Gastroesophageal sphincter (tissue), 4 donors: ENCODE results near the gene IFI16. TPM values are rescaled to one million over a fixed set of nuclear protein-coding genes. Genes with fewer than 3 reads are reported as not detected.

Experiments used
- ATAC-seq: fragments of 150-250 bp; one replicate; pipeline ENCODE4 v1.9.1; 2016; ENCODE audit warnings: mild to moderate bottlenecking, moderate library complexity
- H3K27ac ChIP-seq, 4 donors: fragments of 200-600 bp; sonication (generic) in 3 of 4; 1 replicate in 3 of 4; 2 replicates in 1 of 4; pipeline ENCODE4 v1.5.1; 2016 to 2019
- H3K27me3 ChIP-seq: fragments of 200-600 bp; sonication (generic); one replicate; pipeline ENCODE4 v1.5.1; 2019
- H3K36me3 ChIP-seq, 2 donors: fragments of 200-600 bp; sonication (generic); one replicate each; pipeline ENCODE4 v1.5.1; 2019; ENCODE audit warnings: control low read depth in 1 of 2
- H3K4me1 ChIP-seq, 3 donors: fragments of 200-600 bp; sonication (generic); 1 replicate in 2 of 3; 2 replicates in 1 of 3; pipeline ENCODE4 v1.5.1; 2016 to 2019; ENCODE audit warnings: control low read depth in 2 of 3
- H3K4me3 ChIP-seq, 2 donors: fragments of 200-600 bp; sonication (generic); one replicate each; pipeline ENCODE4 v1.5.1; 2019; ENCODE audit warnings: mild to moderate bottlenecking in 1 of 2, moderate library complexity in 1 of 2
- H3K9me3 ChIP-seq, 3 donors: fragments of 200-600 bp; sonication (generic); one replicate each; pipeline ENCODE4 v1.5.1; 2017 to 2019; ENCODE audit warnings: control low read depth in 2 of 3
- EP300 ChIP-seq: sonication (generic); formaldehyde crosslinking; IDR thresholded peaks from one replicate; pipeline ENCODE4 v1.6.1; 2017; ENCODE audit warnings: antibody characterized with exemption, mild to moderate bottlenecking
- POLR2A ChIP-seq, 2 donors: fragments of 450-650 bp; IDR thresholded peaks; one replicate each; pipeline ENCODE4 v1.6.1; 2017; ENCODE audit warnings: antibody characterized with exemption in 2 of 2, mild to moderate bottlenecking in 2 of 2, moderate library complexity in 1 of 2
- POLR2AphosphoS5 ChIP-seq: sonication (generic); formaldehyde crosslinking; IDR thresholded peaks from one replicate; pipeline ENCODE4 v1.6.1; 2017; ENCODE audit warnings: antibody characterized with exemption
- WGBS, 2 donors: methylation state at CpG; one replicate each; pipeline ENCODE4 v1.1.5; 2018; ENCODE audit warnings: low coverage in 1 of 2; 5-methylcytosine and 5-hydroxymethylcytosine counted together
- total RNA-seq, 4 donors: library from RNA; depleted of rRNA; stranded (reverse); fragments of >200 nt; gene quantifications; one replicate each; pipeline ENCODE4 v1.1.0, GENCODE V29; 2016
- TF ChIP-seq, protein P1 (sequence below), 4 experiments: fragments of 200-600 bp in 2 of 4; fragments of 450-650 bp in 2 of 4; sonication (generic) in 1 of 4; IDR thresholded peaks; one replicate each; pipeline ENCODE4 v1.5.1; 2017 to 2019; ENCODE audit warnings: antibody characterized with exemption in 4 of 4, mild to moderate bottlenecking in 2 of 4, moderate library complexity in 2 of 4

The IFI16 gene
- total RNA-seq, 4 donors from 2014 or later, result 25.2 to 73.4 (median 47.5) TPM

DNA sequence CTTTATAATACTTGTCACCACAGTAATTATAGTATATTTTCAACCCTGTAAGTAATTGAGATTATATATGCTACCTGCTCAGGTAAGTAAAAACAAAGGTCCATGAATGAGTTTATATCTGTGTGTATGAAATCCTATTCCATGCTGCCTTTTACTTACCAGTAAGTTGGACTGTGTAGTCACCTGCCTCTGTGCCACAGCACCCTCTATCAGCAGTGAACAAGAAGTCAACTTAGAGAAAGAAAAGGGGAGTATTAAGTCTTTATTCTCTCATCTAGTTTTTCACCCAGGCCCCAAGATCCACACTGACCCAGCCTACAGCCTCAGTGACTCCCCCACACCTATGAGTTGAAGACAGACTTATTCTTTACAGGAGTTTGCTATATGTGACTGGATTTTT is 36.9 kb upstream of the IFI16 start:
- no peak overlapping the region for H3K4me3 ChIP-seq
- H3K9me3 ChIP-seq, result no peaks in the 10 kb centered on the region
- no peak for TF ChIP-seq POLR2AphosphoS5
- no peak for TF ChIP-seq EP300
- TF ChIP-seq, protein P1, sequence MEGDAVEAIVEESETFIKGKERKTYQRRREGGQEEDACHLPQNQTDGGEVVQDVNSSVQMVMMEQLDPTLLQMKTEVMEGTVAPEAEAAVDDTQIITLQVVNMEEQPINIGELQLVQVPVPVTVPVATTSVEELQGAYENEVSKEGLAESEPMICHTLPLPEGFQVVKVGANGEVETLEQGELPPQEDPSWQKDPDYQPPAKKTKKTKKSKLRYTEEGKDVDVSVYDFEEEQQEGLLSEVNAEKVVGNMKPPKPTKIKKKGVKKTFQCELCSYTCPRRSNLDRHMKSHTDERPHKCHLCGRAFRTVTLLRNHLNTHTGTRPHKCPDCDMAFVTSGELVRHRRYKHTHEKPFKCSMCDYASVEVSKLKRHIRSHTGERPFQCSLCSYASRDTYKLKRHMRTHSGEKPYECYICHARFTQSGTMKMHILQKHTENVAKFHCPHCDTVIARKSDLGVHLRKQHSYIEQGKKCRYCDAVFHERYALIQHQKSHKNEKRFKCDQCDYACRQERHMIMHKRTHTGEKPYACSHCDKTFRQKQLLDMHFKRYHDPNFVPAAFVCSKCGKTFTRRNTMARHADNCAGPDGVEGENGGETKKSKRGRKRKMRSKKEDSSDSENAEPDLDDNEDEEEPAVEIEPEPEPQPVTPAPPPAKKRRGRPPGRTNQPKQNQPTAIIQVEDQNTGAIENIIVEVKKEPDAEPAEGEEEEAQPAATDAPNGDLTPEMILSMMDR (IDR thresholded peaks at IDR 0.05), result no peak
- no peak for TF ChIP-seq POLR2A (IDR thresholded peaks at IDR 0.05)
- no peak for ATAC-seq
- H3K27me3 ChIP-seq, result no peaks in the 10 kb centered on the region
- H3K27ac ChIP-seq, result no peak overlapping the region
- no peaks in the 10 kb centered on the region for H3K4me1 ChIP-seq
- H3K36me3 ChIP-seq, result no peaks in the 10 kb centered on the region

DNA sequence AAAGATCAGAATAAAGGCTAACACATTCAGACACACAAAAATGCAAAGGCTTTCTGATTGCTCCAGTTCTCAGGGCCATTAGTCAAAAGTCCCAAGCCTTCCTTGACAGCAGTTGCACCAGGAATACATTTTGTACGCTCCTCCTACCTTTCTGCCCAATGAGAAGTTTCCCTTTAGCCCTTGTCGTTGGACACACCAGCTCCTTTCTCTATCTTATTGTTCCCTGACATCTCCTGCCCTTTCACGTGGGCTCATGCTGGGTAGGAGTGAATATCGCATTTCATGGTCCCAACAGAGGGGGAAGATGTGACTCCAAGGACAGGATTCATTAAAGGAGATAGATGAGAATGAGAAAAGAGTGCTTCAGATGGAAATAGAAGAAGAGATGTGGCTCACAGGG is 33.5 kb upstream of the IFI16 start:
- TF ChIP-seq POLR2A (IDR thresholded peaks at IDR 0.05), result no peak
- TF ChIP-seq, protein P1 (IDR thresholded peaks at IDR 0.05), result no peak
- TF ChIP-seq EP300, result no peak
- no peak for TF ChIP-seq POLR2AphosphoS5
- no peaks in the 10 kb centered on the region for H3K4me1 ChIP-seq
- H3K27ac ChIP-seq, result no peak overlapping the region
- ATAC-seq, result no peak
- H3K36me3 ChIP-seq, result no peaks in the 10 kb centered on the region
- H3K27me3 ChIP-seq, result no peaks in the 10 kb centered on the region
- 0 to 35% methylated on average over 1 to 4 of the region's 4 CpGs for WGBS, 2 donors
- no peaks in the 10 kb centered on the region for H3K9me3 ChIP-seq
- H3K4me3 ChIP-seq, result no peak overlapping the region

- H3K9me3 ChIP-seq, result peaks cover 0 to 8% (median 0%) of the 10 kb centered on the region in 3 donors
- TF ChIP-seq EP300 (no peak), POLR2AphosphoS5 (no peak), POLR2A (IDR thresholded peaks at IDR 0.05) (no peak)
- TF ChIP-seq, protein P1 (IDR thresholded peaks at IDR 0.05), result no peak
- H3K27ac ChIP-seq, result no peak overlapping the region
- no peaks in the 10 kb centered on the region for H3K4me1 ChIP-seq
- no peaks in the 10 kb centered on the region for H3K36me3 ChIP-seq
- no peak for ATAC-seq
- WGBS, 2 donors, result 38 to 50% methylated on average over 2 of the region's 2 CpGs
- no peaks in the 10 kb centered on the region for H3K27me3 ChIP-seq
- no peak overlapping the region for H3K4me3 ChIP-seq
Measured at GRCh38 chr1:158978730-158979129, 31.0 kb upstream of the IFI16 start.

DNA sequence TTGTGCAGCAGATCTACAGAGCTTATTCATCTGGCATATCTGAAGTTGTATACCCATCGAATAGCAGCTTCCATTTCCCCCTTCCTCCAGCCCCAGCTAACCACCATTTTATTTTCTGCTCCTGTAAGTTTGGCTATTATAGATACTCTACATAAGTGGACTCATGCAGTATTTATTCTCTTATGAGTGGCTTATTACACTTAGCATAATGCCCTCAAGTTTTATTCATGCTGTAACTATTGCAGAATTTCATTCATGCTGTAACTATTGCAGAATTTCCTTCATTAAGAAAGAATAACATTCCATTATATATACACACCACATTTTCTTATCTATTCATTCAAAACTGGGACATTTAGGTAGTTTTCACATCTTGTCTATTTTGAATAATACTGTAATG is 30.5 kb upstream of the IFI16 start:
- H3K27ac ChIP-seq, result no peak overlapping the region
- no peak overlapping the region for H3K4me3 ChIP-seq
- 33 to 44% methylated on average over 1 of the region's 1 CpG for WGBS, 2 donors
- no peak for ATAC-seq
- H3K36me3 ChIP-seq, result no peaks in the 10 kb centered on the region
- no peaks in the 10 kb centered on the region for H3K4me1 ChIP-seq
- H3K9me3 ChIP-seq, result peaks cover 0 to 8% (median 0%) of the 10 kb centered on the region in 3 donors
- H3K27me3 ChIP-seq, result no peaks in the 10 kb centered on the region
- no peak for TF ChIP-seq POLR2AphosphoS5
- TF ChIP-seq, protein P1 (IDR thresholded peaks at IDR 0.05), result no peak
- no peak for TF ChIP-seq POLR2A (IDR thresholded peaks at IDR 0.05)
- no peak for TF ChIP-seq EP300

GRCh38 chr1:158983235-158983634 is 26.5 kb upstream of the IFI16 start:
- H3K27me3 ChIP-seq, result no peaks in the 10 kb centered on the region
- no peaks in the 10 kb centered on the region for H3K36me3 ChIP-seq
- H3K27ac ChIP-seq, result no peak overlapping the region
- no peaks in the 10 kb centered on the region for H3K4me1 ChIP-seq
- WGBS, 2 donors, result 60 to 64% methylated on average over 2 of the region's 2 CpGs
- peaks cover 0 to 14% (median 0%) of the 10 kb centered on the region in 3 donors for H3K9me3 ChIP-seq
- TF ChIP-seq, protein P1 (IDR thresholded peaks at IDR 0.05), result no peak
- TF ChIP-seq POLR2AphosphoS5 (no peak), POLR2A (IDR thresholded peaks at IDR 0.05) (no peak), EP300 (no peak)
- no peak for ATAC-seq
- H3K4me3 ChIP-seq, result no peak overlapping the region
